Heart left ventricle (tissue), 16 donors: ENCODE measurements around the gene ZNF324B. TPM values are rescaled to one million over a fixed set of nuclear protein-coding genes. Genes with fewer than 3 reads are reported as not detected.

Experiments used
- ATAC-seq, 4 donors: fragments of 200-7000 bp; cut with Tn5 transposase; one replicate each; pipeline ENCODE4 v1.9.1; 2020 to 2022; ENCODE audit warnings: moderate library complexity in 4 of 4, mild to moderate bottlenecking in 3 of 4, moderate number of reproducible peaks in 1 of 4
- DNase-seq, 5 donors: peaks; one replicate each; pipeline ENCODE4 v3.0.0-alpha.2; 2020
- H3K27ac ChIP-seq, 12 donors: fragments of 200-600 bp; sonication (generic) in 4 of 12; one replicate each; pipeline versions ENCODE4 v1.5.0 to v1.8.0; 2016 to 2022; ENCODE audit warnings: mild to moderate bottlenecking in 2 of 12
- H3K27me3 ChIP-seq, 9 donors: fragments of 200-600 bp; sonication (generic) in 2 of 9; one replicate each; pipeline versions ENCODE4 v1.5.1 to v1.8.0; 2016 to 2022; ENCODE audit warnings: mild to moderate bottlenecking in 3 of 9
- H3K36me3 ChIP-seq, 9 donors: fragments of 200-600 bp; sonication (generic) in 2 of 9; one replicate each; pipeline versions ENCODE4 v1.5.0 to v1.8.0; 2018 to 2022; ENCODE audit warnings: mild to moderate bottlenecking in 2 of 9
- H3K4me1 ChIP-seq, 12 donors: fragments of 200-600 bp; sonication (generic) in 4 of 12; one replicate each; pipeline versions ENCODE4 v1.5.0 to v1.8.0; 2016 to 2022; ENCODE audit warnings: mild to moderate bottlenecking in 3 of 12
- H3K4me3 ChIP-seq, 12 donors: fragments of 200-600 bp; sonication (generic) in 4 of 12; one replicate each; pipeline versions ENCODE4 v1.5.0 to v1.8.0; 2017 to 2022; ENCODE audit warnings: mild to moderate bottlenecking in 9 of 12, moderate library complexity in 4 of 12
- H3K9me3 ChIP-seq, 12 donors: fragments of 200-600 bp; sonication (generic) in 4 of 12; one replicate each; pipeline versions ENCODE4 v1.5.0 to v1.8.0; 2016 to 2022; ENCODE audit warnings: mild to moderate bottlenecking in 1 of 12
- CTCF ChIP-seq, 12 donors: fragments of 200-600 bp; sonication (generic) in 4 of 12; IDR thresholded peaks; one replicate each; pipeline versions ENCODE4 v1.5.0 to v1.8.0; 2018 to 2022; ENCODE audit warnings: antibody characterized with exemption in 12 of 12, mild to moderate bottlenecking in 5 of 12
- POLR2A ChIP-seq, 2 donors: fragments of 450-650 bp; IDR thresholded peaks; one replicate each; pipeline ENCODE4 v1.6.1; 2017; ENCODE audit warnings: antibody characterized with exemption in 2 of 2, mild to moderate bottlenecking in 2 of 2, moderate library complexity in 2 of 2
- WGBS, 4 donors: extraction: QIAGEN DNeasy Blood & Tissue Kit in 2 of 4; methylation state at CpG; one replicate each; pipeline versions ENCODE4 v1.1.5 to v1.1.7; 2013 to 2018; 5-methylcytosine and 5-hydroxymethylcytosine counted together
- intact Hi-C, 10 donors: fragments of 100-400 bp; cut with DNase I; formaldehyde crosslinking; loops; one replicate each; pipeline versions ENCODE4 v1.11.1 to v1.14.2; 2022
- polyA plus RNA-seq, 2 donors: library from polyadenylated mRNA; stranded (reverse); fragments of 200-250 nt; gene quantifications; one replicate each; pipeline ENCODE4 v1.2.3, GENCODE V29; 2013
- total RNA-seq, 9 donors: library from RNA; depleted of rRNA in 2 of 9; stranded (reverse); fragments of >200 nt in 2 of 9; fragmentation: NEBNext Ultra II Directional in 3 of 9; extraction: Animal tissue kit (Norgen Biotek cat#: 25700) in 3 of 9; gene quantifications; one replicate each; pipeline versions ENCODE4 v1.1.0 to v1.2.4, GENCODE V29; 2016 to 2023
- donor health status: ischemic (EF 13 %, LVEDD 7.1; RV severe dilation, severe dysfunction).
- donor health status: healthy with polysubstance abuse.
- donor health status: DM: no; HTN: yes; CAD: no.
- donor health status: DM: no; HTN: no; CAD: no.
- donor health status: ischemic (EF 25% LVEDD 6.9; RV normal size, moderate dysfunction).
- donor health status: ischemic (EF 25% LVEDD 5.7; RV mildly dilated, moderate dysfunction).
- donor health status: healthy.
- donor health status: DM: yes; HTN: yes; CAD: no.
- donor health status: ischemic (EF 35%, LVEDD 5.7; RV mildly dilated, moderate dysfunction).
- donor health status: nonischemic (EF 11% LVEDD 7.7; RV severe dilation, severe dysfunction).
- donor health status: DM: yes; HTN: yes; CAD: no.
- donor health status: PGD.
- donor health status: ischemic (EF 29% LVEDD 5.4; RV normal size, mild dysfunction).
- donor health status: nonischemic (EF 23%, LVEDD 6.1; RV moderate dilation, normal function).

Gene ZNF324B
- total and polyA plus RNA-seq, 11 donors = 1.4 to 5.1 (median 3.9) TPM

- H3K4me1 ChIP-seq = peaks cover 0 to 27% (median 22%) of the 10 kb centered on the region in 12 donors
- no peaks in the 10 kb centered on the region for H3K9me3 ChIP-seq
- ATAC-seq (no peak), DNase-seq (no peak)
- no peak overlapping the region for H3K4me3 ChIP-seq
- intact Hi-C loops = no loop called here
- no peak overlapping the region for H3K27ac ChIP-seq
- WGBS, 4 donors = 84 to 90% (median 85%) methylated on average over 8 of the region's 8 CpGs
- no peaks in the 10 kb centered on the region for H3K36me3 ChIP-seq
- no peaks in the 10 kb centered on the region for H3K27me3 ChIP-seq
- TF ChIP-seq CTCF (IDR thresholded peaks at IDR 0.05) (no peak), POLR2A (IDR thresholded peaks at IDR 0.05) (no peak)
Measured at GRCh38 chr19:58497634-58498170, 46.3 kb downstream of the ZNF324B start.

- intact Hi-C loops = loop anchor here in 2 of 10 donors (1.0 kb wide), 1 partner anchor 22 kb away; the partner anchor contains the start of gene ZNF446 (in 2 of the 2)
Measured at GRCh38 chr19:58498316-58499020, 47.0 kb downstream of the ZNF324B start.

GRCh38 chr19:58499021-58499927 lies 47.9 kb downstream of the ZNF324B start:
- intact Hi-C loops = loop anchor here in 2 of 10 donors (1.0 kb wide), 1 partner anchor 23 kb away; the partner anchor contains the start of gene ZNF446 (in 2 of the 2)
- WGBS, 4 donors = 1 to 12% (median 2%) methylated on average over 5 to 60 of the region's 60 CpGs
- H3K4me3 ChIP-seq = peak overlapping the region; percentile 13 to 79 (median 62)
- TF ChIP-seq CTCF (IDR thresholded peaks at IDR 0.05) (peak in 6 of 12 donors; percentile 8 to 42 (median 26)), POLR2A (IDR thresholded peaks at IDR 0.05) (peak in 1 of 2 donors; percentile 65)
- no peaks in the 10 kb centered on the region for H3K9me3 ChIP-seq
- peak; percentile 99 to 100 (median 100) for DNase-seq
- peak; percentile 97 to 99 (median 98) for ATAC-seq
- H3K27ac ChIP-seq = peak overlapping the region; percentile 30 to 88 (median 82)
- H3K36me3 ChIP-seq = no peaks in the 10 kb centered on the region
- no peaks in the 10 kb centered on the region for H3K27me3 ChIP-seq
- H3K4me1 ChIP-seq = peaks cover 0 to 27% (median 22%) of the 10 kb centered on the region in 12 donors

More at GRCh38 chr19:58498316-58499020, 47.0 kb downstream of the ZNF324B start:
- DNase-seq = peak in 1 of 5 donors; percentile 47
- peak in 3 of 4 donors; percentile 1 to 2 (median 1) for ATAC-seq
- no peaks in the 10 kb centered on the region for H3K9me3 ChIP-seq
- H3K27me3 ChIP-seq = no peaks in the 10 kb centered on the region
- WGBS, 4 donors = 52 to 66% (median 63%) methylated on average over 15 to 22 of the region's 22 CpGs
- H3K36me3 ChIP-seq = no peaks in the 10 kb centered on the region
- peaks cover 0 to 27% (median 22%) of the 10 kb centered on the region in 12 donors for H3K4me1 ChIP-seq
- H3K4me3 ChIP-seq = peak overlapping the region in 11 of 12 donors; percentile 3 to 79 (median 64)
- TF ChIP-seq POLR2A (IDR thresholded peaks at IDR 0.05) = no peak
- TF ChIP-seq CTCF (IDR thresholded peaks at IDR 0.05) = no peak
- H3K27ac ChIP-seq = peak overlapping the region in 8 of 12 donors; percentile 17 to 85 (median 69)
